Gastroesophageal sphincter (tissue), 4 donors: ENCODE measurements around the gene KPTN. TPM values are rescaled to one million over a fixed set of nuclear protein-coding genes. Genes with fewer than 3 reads are reported as not detected.

ENCODE experiments used
- ATAC-seq: fragments of 150-250 bp; one replicate; pipeline ENCODE4 v1.9.1; 2016; ENCODE audit warnings: mild to moderate bottlenecking, moderate library complexity
- H3K27ac ChIP-seq, 4 donors: fragments of 200-600 bp; sonication (generic) in 3 of 4; 1 replicate in 3 of 4; 2 replicates in 1 of 4; pipeline ENCODE4 v1.5.1; 2016 to 2019
- H3K27me3 ChIP-seq: fragments of 200-600 bp; sonication (generic); one replicate; pipeline ENCODE4 v1.5.1; 2019
- H3K36me3 ChIP-seq, 2 donors: fragments of 200-600 bp; sonication (generic); one replicate each; pipeline ENCODE4 v1.5.1; 2019; ENCODE audit warnings: control low read depth in 1 of 2
- H3K4me1 ChIP-seq, 3 donors: fragments of 200-600 bp; sonication (generic); 1 replicate in 2 of 3; 2 replicates in 1 of 3; pipeline ENCODE4 v1.5.1; 2016 to 2019; ENCODE audit warnings: control low read depth in 2 of 3
- H3K4me3 ChIP-seq, 2 donors: fragments of 200-600 bp; sonication (generic); one replicate each; pipeline ENCODE4 v1.5.1; 2019; ENCODE audit warnings: mild to moderate bottlenecking in 1 of 2, moderate library complexity in 1 of 2
- H3K9me3 ChIP-seq, 3 donors: fragments of 200-600 bp; sonication (generic); one replicate each; pipeline ENCODE4 v1.5.1; 2017 to 2019; ENCODE audit warnings: control low read depth in 2 of 3
- CTCF ChIP-seq, 4 experiments: fragments of 200-600 bp in 2 of 4; fragments of 450-650 bp in 2 of 4; sonication (generic) in 1 of 4; IDR thresholded peaks; one replicate each; pipeline ENCODE4 v1.5.1; 2017 to 2019; ENCODE audit warnings: antibody characterized with exemption in 4 of 4, mild to moderate bottlenecking in 2 of 4, moderate library complexity in 2 of 4
- EP300 ChIP-seq: sonication (generic); formaldehyde crosslinking; IDR thresholded peaks from one replicate; pipeline ENCODE4 v1.6.1; 2017; ENCODE audit warnings: antibody characterized with exemption, mild to moderate bottlenecking
- POLR2A ChIP-seq, 2 donors: fragments of 450-650 bp; IDR thresholded peaks; one replicate each; pipeline ENCODE4 v1.6.1; 2017; ENCODE audit warnings: antibody characterized with exemption in 2 of 2, mild to moderate bottlenecking in 2 of 2, moderate library complexity in 1 of 2
- POLR2AphosphoS5 ChIP-seq: sonication (generic); formaldehyde crosslinking; IDR thresholded peaks from one replicate; pipeline ENCODE4 v1.6.1; 2017; ENCODE audit warnings: antibody characterized with exemption
- WGBS, 2 donors: methylation state at CpG; one replicate each; pipeline ENCODE4 v1.1.5; 2018; ENCODE audit warnings: low coverage in 1 of 2; 5-methylcytosine and 5-hydroxymethylcytosine counted together
- total RNA-seq, 4 donors: library from RNA; depleted of rRNA; stranded (reverse); fragments of >200 nt; gene quantifications; one replicate each; pipeline ENCODE4 v1.1.0, GENCODE V29; 2016

Gene KPTN
- total RNA-seq, 4 donors from 2014 or later = 2.4 to 4.3 (median 3.4) TPM

GRCh38 chr19:47495478-47496372, 11.7 kb upstream of the KPTN start:
- no peak overlapping the region for H3K4me3 ChIP-seq
- no peaks in the 10 kb centered on the region for H3K9me3 ChIP-seq
- peaks cover 0 to 97% of the 10 kb centered on the region in 2 donors for H3K36me3 ChIP-seq
- no peaks in the 10 kb centered on the region for H3K27me3 ChIP-seq
- no peak for ATAC-seq
- peaks cover 0 to 15% (median 0%) of the 10 kb centered on the region in 3 donors for H3K4me1 ChIP-seq
- H3K27ac ChIP-seq = no peak overlapping the region
- WGBS, 2 donors = 74 to 80% methylated on average over 1 to 7 of the region's 17 CpGs
- no peak for TF ChIP-seq EP300
- no peak for TF ChIP-seq POLR2A (IDR thresholded peaks at IDR 0.05)
- TF ChIP-seq POLR2AphosphoS5 = no peak
- no peak for TF ChIP-seq CTCF (IDR thresholded peaks at IDR 0.05)

- no peak overlapping the region for H3K27ac ChIP-seq
- WGBS, 2 donors = 50 to 66% methylated on average over 9 of the region's 9 CpGs
- H3K4me1 ChIP-seq = peaks cover 0 to 12% (median 0%) of the 10 kb centered on the region in 3 donors
- H3K27me3 ChIP-seq = no peaks in the 10 kb centered on the region
- no peak for TF ChIP-seq POLR2A (IDR thresholded peaks at IDR 0.05)
- TF ChIP-seq CTCF (IDR thresholded peaks at IDR 0.05) = no peak
- TF ChIP-seq EP300 = no peak
- no peak for TF ChIP-seq POLR2AphosphoS5
- H3K9me3 ChIP-seq = no peaks in the 10 kb centered on the region
- ATAC-seq = no peak
- no peak overlapping the region for H3K4me3 ChIP-seq
- H3K36me3 ChIP-seq = peaks cover 0 to 96% of the 10 kb centered on the region in 2 donors
Observed at GRCh38 chr19:47494729-47495128, 10.7 kb upstream of the KPTN start.

DNA sequence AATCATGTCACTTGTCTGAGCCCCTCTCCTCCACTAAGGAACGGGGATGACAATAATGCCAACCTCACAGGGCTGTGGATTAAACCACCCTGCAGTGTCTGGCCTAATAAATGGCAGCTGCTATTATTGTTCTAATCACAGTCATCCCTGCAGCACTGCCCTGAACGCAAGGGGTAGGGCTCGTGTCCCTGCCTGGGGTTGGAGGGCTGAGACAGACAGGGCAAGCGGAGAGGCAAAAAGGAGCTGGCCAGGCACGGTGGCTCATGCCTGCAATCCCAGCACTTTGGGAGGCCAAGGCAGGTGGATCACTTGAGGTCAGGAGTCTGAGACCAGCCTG, 10.2 kb upstream of the KPTN start:
- Histone ChIP-seq H3K27me3 (no peaks in the 10 kb centered on the region), H3K4me3 (no peak overlapping the region), H3K9me3 (no peaks in the 10 kb centered on the region), H3K4me1 (peaks cover 0 to 12% (median 0%) of the 10 kb centered on the region in 3 donors), H3K36me3 (peaks cover 0 to 96% of the 10 kb centered on the region in 2 donors), H3K27ac (no peak overlapping the region)
- TF ChIP-seq POLR2A (IDR thresholded peaks at IDR 0.05) (no peak), POLR2AphosphoS5 (no peak), CTCF (IDR thresholded peaks at IDR 0.05) (no peak), EP300 (no peak)
- no peak for ATAC-seq
- 100% methylated on average over 1 of the region's 5 CpGs; no CpG with 5 or more reads in 1 of the 2 donors for WGBS, 2 donors

DNA sequence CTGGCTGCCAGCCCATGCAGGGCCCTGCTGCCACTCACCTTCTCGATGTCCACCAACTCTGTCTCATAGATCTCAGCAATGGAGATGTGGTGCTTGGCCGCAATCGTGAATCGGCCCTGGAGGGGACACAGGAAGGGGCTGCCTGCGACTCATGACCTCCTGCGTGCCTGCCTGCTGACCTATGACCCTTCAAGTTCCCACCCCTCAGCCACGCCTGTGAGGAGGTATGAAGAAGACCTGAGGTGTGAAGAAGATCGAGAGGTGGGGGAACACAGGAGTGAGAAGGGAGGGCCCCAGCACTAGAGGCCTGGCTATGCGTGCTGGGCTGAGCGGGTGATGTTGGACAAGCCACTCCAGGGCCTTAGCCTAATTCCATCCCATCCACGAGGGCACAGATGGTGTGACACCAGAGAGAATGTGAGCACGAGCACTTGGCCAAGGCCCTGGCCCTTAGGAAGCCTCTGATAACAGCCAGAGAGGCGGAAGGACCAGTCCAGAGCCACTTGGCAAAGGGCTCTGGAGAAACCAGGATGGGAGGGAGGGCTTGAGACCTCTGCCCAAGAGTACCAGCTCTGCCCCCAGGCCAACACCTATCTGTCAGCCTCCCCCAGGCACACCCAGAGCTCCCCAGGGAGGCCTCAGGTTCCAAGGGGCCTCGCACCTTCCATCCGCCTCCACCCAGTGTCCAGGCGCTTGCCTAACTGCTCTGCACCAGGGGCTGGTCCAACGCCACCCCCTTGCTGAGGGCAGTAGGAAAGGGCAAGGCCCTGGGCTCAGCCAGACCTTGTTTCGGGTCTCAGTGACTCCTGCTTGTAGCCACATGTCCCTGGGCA, 9.6 kb upstream of the KPTN start:
- ATAC-seq = no peak
- 67 to 92% methylated on average over 1 to 3 of the region's 18 CpGs for WGBS, 2 donors
- TF ChIP-seq POLR2A (IDR thresholded peaks at IDR 0.05) (no peak), POLR2AphosphoS5 (no peak), CTCF (IDR thresholded peaks at IDR 0.05) (no peak)
- H3K9me3 ChIP-seq = no peaks in the 10 kb centered on the region
- no peaks in the 10 kb centered on the region for H3K27me3 ChIP-seq
- peaks cover 0 to 12% (median 0%) of the 10 kb centered on the region in 3 donors for H3K4me1 ChIP-seq
- H3K27ac ChIP-seq = no peak overlapping the region
- H3K36me3 ChIP-seq = peaks cover 0 to 96% of the 10 kb centered on the region in 2 donors
- no peak overlapping the region for H3K4me3 ChIP-seq
